PC-9 (cell line): Measurements from ENCODE around the gene PAK3. TPM values are rescaled to one million over a fixed set of nuclear protein-coding genes. Genes with fewer than 3 reads are reported as not detected.

Source experiments
- BruUV-seq: library from RNA; stranded (reverse); fragments of 400-500 nt; replicated peaks from 2 replicates; lab custom pipeline; 2021; lab: Mats Ljungman, UMichigan
- CTCF ChIA-PET: fragments of 300-600 bp; sonication (Branson Sonifier 250); formaldehyde crosslinking; loops from one replicate; lab custom pipeline; 2022; ENCODE audit warnings: antibody characterized with exemption; lab: Charles Lee
- POLR2A ChIA-PET: fragments of 300-600 bp; sonication (Branson Sonifier 250); formaldehyde crosslinking; loops from one replicate; lab custom pipeline; 2022; ENCODE audit warnings: antibody characterized with exemption; ENCODE audit not compliant: unreplicated experiment; lab: Charles Lee
- DNase-seq, 2 experiments: peaks; one replicate each; pipeline versions ENCODE4 v3.0.0 to v3.0.0-alpha.2; 2015 to 2022; ENCODE audit warnings: mixed read lengths in 1 of 2
- H2AFZ ChIP-seq: fragments of 200-600 bp; sonication (generic); 2 replicates; pipeline ENCODE4 v1.8.1; 2017; ENCODE audit warnings: antibody characterized with exemption
- H3F3A ChIP-seq: fragments of 200-600 bp; sonication (generic); 2 replicates; pipeline ENCODE4 v1.8.1; 2017; ENCODE audit warnings: antibody characterized with exemption, mild to moderate bottlenecking, low read depth; ENCODE audit not compliant: insufficient read depth
- H3K27ac ChIP-seq: fragments of 200-600 bp; sonication (generic); 2 replicates; pipeline ENCODE4 v1.6.1; 2016; ENCODE audit warnings: mixed run types
- H3K27me3 ChIP-seq: fragments of 200-600 bp; sonication (generic); 2 replicates; pipeline ENCODE4 v1.6.1; 2016; ENCODE audit warnings: low read depth, mixed run types; ENCODE audit not compliant: insufficient read depth
- H3K36me3 ChIP-seq: fragments of 200-600 bp; sonication (generic); 2 replicates; pipeline ENCODE4 v1.6.1; 2016; ENCODE audit warnings: low read depth, mixed run types
- H3K4me1 ChIP-seq: fragments of 200-600 bp; sonication (generic); replicated peaks from 2 replicates; pipeline ENCODE4 v1.6.1; 2016; ENCODE audit warnings: mixed run types; ENCODE audit not compliant: insufficient read depth
- H3K4me2 ChIP-seq: fragments of 200-600 bp; sonication (generic); 2 replicates; pipeline ENCODE4 v1.6.1; 2017; ENCODE audit warnings: mixed run types
- H3K4me3 ChIP-seq: fragments of 200-600 bp; sonication (generic); 2 replicates; pipeline ENCODE4 v1.6.1; 2016; ENCODE audit warnings: mixed run types
- H3K79me2 ChIP-seq: fragments of 200-600 bp; sonication (generic); 2 replicates; pipeline ENCODE4 v1.6.1; 2017; ENCODE audit warnings: low read depth, mixed run types
- H3K9me2 ChIP-seq: fragments of 200-600 bp; sonication (generic); 2 replicates; pipeline ENCODE4 v1.8.1; 2017; ENCODE audit warnings: mild to moderate bottlenecking; ENCODE audit not compliant: insufficient read depth
- H3K9me3 ChIP-seq: fragments of 200-600 bp; sonication (generic); 2 replicates; pipeline ENCODE4 v1.8.1; 2016; ENCODE audit warnings: low read depth; ENCODE audit not compliant: insufficient read depth
- H4K20me1 ChIP-seq: fragments of 200-600 bp; sonication (generic); 2 replicates; pipeline ENCODE4 v1.8.1; 2017; ENCODE audit not compliant: insufficient read depth
- CTCF ChIP-seq: fragments of 200-600 bp; sonication (generic); conservative IDR thresholded peaks from 2 replicates; pipeline ENCODE4 v1.6.1; 2017; ENCODE audit warnings: mixed run types, antibody characterized with exemption, mild to moderate bottlenecking, moderate library complexity
- EZH2 ChIP-seq: fragments of 200-600 bp; sonication (generic); IDR thresholded peaks from 2 replicates; pipeline ENCODE4 v1.8.0; 2017; ENCODE audit warnings: antibody characterized with exemption, low read depth
- intact Hi-C: fragments of 100-400 bp; cut with micrococcal nuclease; formaldehyde crosslinking; loops from one replicate; pipeline ENCODE4 v1.10.0; 2022; ENCODE audit not compliant: unreplicated experiment
- total RNA-seq: library from RNA; stranded (reverse); gene quantifications from 2 replicates; pipeline ENCODE4 v1.2.3, GENCODE V29; 2021

Gene PAK3
- total RNA-seq, 1 experiment from 2014 or later = not detected

DNA sequence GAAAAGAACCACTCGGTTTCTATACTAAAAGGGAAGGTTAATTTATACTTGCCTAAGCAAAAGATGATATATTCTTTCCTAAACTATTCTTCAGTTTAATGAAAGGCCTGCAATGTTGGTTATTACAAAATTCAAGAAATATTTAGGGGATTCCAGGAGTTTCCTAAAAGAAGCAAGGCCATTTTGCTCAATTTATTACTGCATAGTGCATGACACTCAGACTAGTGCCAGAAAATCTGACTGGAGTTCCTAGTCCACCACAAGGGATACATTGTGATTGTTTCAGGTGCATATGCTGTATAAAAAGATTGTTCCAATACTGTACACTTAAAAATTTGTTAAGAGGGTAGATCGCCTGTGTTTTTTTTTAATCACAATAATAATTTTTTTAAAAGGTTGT is 95.6 kb downstream of the PAK3 start:
- no peaks in the 10 kb centered on the region for H3K9me2 ChIP-seq
- no peaks in the 10 kb centered on the region for H3K4me1 ChIP-seq
- no peak overlapping the region for H3K4me2 ChIP-seq
- no peaks in the 10 kb centered on the region for H3K36me3 ChIP-seq
- ChIA-PET POLR2A (no interaction called here), CTCF (no interaction called here)
- H3K79me2 ChIP-seq = no peaks in the 10 kb centered on the region
- H3K27me3 ChIP-seq = no peaks in the 10 kb centered on the region; the same call in 1 of the 2 replicates
- H4K20me1 ChIP-seq = no peaks in the 10 kb centered on the region
- TF ChIP-seq EZH2 = no peak
- no peak for TF ChIP-seq CTCF
- H3K4me3 ChIP-seq = no peak overlapping the region
- no peak overlapping the region for H2AFZ ChIP-seq
- no peaks in the 10 kb centered on the region for H3K9me3 ChIP-seq
- no TSS peak for BruUV-seq
- H3F3A ChIP-seq = no peaks in the 10 kb centered on the region
- intact Hi-C loops = no loop called here
- no peak for DNase-seq
- no peak overlapping the region for H3K27ac ChIP-seq

- Histone ChIP-seq H3K79me2 (no peaks in the 10 kb centered on the region), H3K4me3 (no peak overlapping the region), H3K27me3 (peaks cover 6% of the 10 kb centered on the region; the same call in 1 of the 2 replicates), H3K4me2 (no peak overlapping the region), H3K9me3 (no peaks in the 10 kb centered on the region), H3K27ac (no peak overlapping the region), H3F3A (no peaks in the 10 kb centered on the region), H2AFZ (no peak overlapping the region), H3K36me3 (no peaks in the 10 kb centered on the region), H4K20me1 (no peaks in the 10 kb centered on the region), H3K4me1 (no peaks in the 10 kb centered on the region), H3K9me2 (no peaks in the 10 kb centered on the region)
- DNase-seq = no peak
- CTCF ChIA-PET = no interaction called here
- intact Hi-C loops = no loop called here
- POLR2A ChIA-PET = no interaction called here
- TF ChIP-seq EZH2 = no peak
- TF ChIP-seq CTCF = no peak
- BruUV-seq = no TSS peak
Observed at GRCh38 chrX:111199505-111199904, 103.5 kb downstream of the PAK3 start.

GRCh38 chrX:111200327-111200726 is 104.3 kb downstream of the PAK3 start:
- BruUV-seq = no TSS peak
- Histone ChIP-seq H2AFZ (no peak overlapping the region), H3K4me2 (no peak overlapping the region), H3K9me3 (no peaks in the 10 kb centered on the region), H3F3A (no peaks in the 10 kb centered on the region), H3K27ac (no peak overlapping the region), H3K36me3 (no peaks in the 10 kb centered on the region), H4K20me1 (no peaks in the 10 kb centered on the region), H3K79me2 (no peaks in the 10 kb centered on the region), H3K9me2 (no peaks in the 10 kb centered on the region), H3K4me3 (no peak overlapping the region), H3K27me3 (peaks cover 6% of the 10 kb centered on the region; the same call in 1 of the 2 replicates), H3K4me1 (no peaks in the 10 kb centered on the region)
- intact Hi-C loops = no loop called here
- POLR2A ChIA-PET = no interaction called here
- TF ChIP-seq CTCF = no peak
- no peak for TF ChIP-seq EZH2
- no peak for DNase-seq
- CTCF ChIA-PET = no interaction called here
